Lower lobe of right lung (tissue), 2 donors: Measurements from ENCODE around the gene PLA2G2A. TPM values are rescaled to one million over a fixed set of nuclear protein-coding genes. Genes with fewer than 3 reads are reported as not detected.

ENCODE experiments used
- ATAC-seq, 2 donors: fragments of 200-7000 bp; cut with Tn5 transposase; one replicate each; pipeline ENCODE4 v1.9.1; 2020 to 2022; ENCODE audit warnings: mild to moderate bottlenecking in 2 of 2, moderate library complexity in 2 of 2
- DNase-seq: peaks from one replicate; pipeline ENCODE4 v3.0.0-alpha.2; 2020
- H3K27ac ChIP-seq: fragments of 200-600 bp; one replicate; pipeline ENCODE4 v1.8.0; 2022
- H3K27me3 ChIP-seq: fragments of 200-600 bp; one replicate; pipeline ENCODE4 v1.8.0; 2022; ENCODE audit warnings: low read depth
- H3K36me3 ChIP-seq: fragments of 200-600 bp; one replicate; pipeline ENCODE4 v1.8.0; 2022; ENCODE audit warnings: mild to moderate bottlenecking
- H3K4me1 ChIP-seq: fragments of 200-600 bp; one replicate; pipeline ENCODE4 v1.8.0; 2022
- H3K4me3 ChIP-seq: fragments of 200-600 bp; one replicate; pipeline ENCODE4 v1.8.0; 2022; ENCODE audit warnings: mild to moderate bottlenecking
- H3K9me3 ChIP-seq: fragments of 200-600 bp; one replicate; pipeline ENCODE4 v1.8.0; 2022
- intact Hi-C: fragments of 100-400 bp; cut with DNase I; formaldehyde crosslinking; loops from one replicate; pipeline ENCODE4 v1.11.0; 2022
- total RNA-seq: library from RNA; stranded (reverse); fragmentation: NEBNext Ultra II Directional; extraction: Animal tissue kit (Norgen Biotek cat#: 25700); gene quantifications from one replicate; pipeline ENCODE4 v1.2.1, GENCODE V29; 2021
- TF ChIP-seq, protein P1 (sequence below): fragments of 200-600 bp; IDR thresholded peaks from one replicate; pipeline ENCODE4 v1.8.0; 2022; ENCODE audit warnings: antibody characterized with exemption, mild to moderate bottlenecking
- donor health status: DM: no; HTN: yes; CAD: no; lungs with severe emphysema.

PLA2G2A gene
- total RNA-seq, 1 donor from 2014 or later = 181 TPM

DNA sequence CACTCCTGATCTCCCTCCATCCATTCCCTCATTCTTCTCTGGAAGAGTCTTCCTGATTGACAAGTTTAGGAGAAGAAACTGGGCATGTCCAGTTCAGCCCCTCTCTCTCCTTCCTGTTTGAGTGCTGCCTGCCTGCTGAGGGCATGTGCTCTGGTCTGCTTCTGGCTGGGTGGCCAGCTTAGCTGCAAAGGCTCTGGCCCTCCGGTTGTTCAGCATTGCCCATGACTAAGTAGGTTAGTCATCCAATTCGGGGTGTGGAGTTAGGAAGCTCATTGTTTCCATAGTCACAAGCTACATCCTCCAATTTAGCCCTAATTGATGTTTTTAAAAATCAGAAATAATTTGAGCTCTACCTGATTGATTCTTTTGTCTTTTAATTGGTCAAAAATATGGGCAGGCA is 30.4 kb downstream of the PLA2G2A start:
- ATAC-seq (no peak), DNase-seq (no peak)
- H3K27me3 ChIP-seq = peaks cover 15% of the 10 kb centered on the region
- H3K36me3 ChIP-seq = no peaks in the 10 kb centered on the region
- TF ChIP-seq, protein P1, sequence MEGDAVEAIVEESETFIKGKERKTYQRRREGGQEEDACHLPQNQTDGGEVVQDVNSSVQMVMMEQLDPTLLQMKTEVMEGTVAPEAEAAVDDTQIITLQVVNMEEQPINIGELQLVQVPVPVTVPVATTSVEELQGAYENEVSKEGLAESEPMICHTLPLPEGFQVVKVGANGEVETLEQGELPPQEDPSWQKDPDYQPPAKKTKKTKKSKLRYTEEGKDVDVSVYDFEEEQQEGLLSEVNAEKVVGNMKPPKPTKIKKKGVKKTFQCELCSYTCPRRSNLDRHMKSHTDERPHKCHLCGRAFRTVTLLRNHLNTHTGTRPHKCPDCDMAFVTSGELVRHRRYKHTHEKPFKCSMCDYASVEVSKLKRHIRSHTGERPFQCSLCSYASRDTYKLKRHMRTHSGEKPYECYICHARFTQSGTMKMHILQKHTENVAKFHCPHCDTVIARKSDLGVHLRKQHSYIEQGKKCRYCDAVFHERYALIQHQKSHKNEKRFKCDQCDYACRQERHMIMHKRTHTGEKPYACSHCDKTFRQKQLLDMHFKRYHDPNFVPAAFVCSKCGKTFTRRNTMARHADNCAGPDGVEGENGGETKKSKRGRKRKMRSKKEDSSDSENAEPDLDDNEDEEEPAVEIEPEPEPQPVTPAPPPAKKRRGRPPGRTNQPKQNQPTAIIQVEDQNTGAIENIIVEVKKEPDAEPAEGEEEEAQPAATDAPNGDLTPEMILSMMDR = no peak
- intact Hi-C loops = no loop called here
- no peaks in the 10 kb centered on the region for H3K4me1 ChIP-seq
- no peak overlapping the region for H3K4me3 ChIP-seq
- H3K27ac ChIP-seq = no peak overlapping the region
- no peaks in the 10 kb centered on the region for H3K9me3 ChIP-seq

DNA sequence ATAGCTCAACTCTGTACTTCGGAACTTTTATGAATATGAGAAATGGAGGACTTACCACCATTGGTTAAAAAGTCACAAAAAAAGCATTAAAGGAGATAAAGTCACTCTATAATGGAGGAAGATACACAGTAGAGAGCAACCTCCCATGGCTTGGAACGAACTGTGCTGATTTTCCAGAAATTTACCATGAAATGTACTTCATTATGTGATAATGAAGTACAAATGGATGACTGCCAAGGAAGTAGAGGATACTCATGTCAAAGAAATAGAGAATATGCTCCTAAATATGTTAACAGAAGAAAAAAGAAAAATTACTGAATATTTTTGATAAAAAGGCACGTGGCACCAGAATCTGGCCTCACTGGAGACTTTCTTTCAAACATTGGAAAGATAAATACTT is 32.4 kb downstream of the PLA2G2A start:
- ATAC-seq = no peak
- Histone ChIP-seq H3K9me3 (no peaks in the 10 kb centered on the region), H3K4me1 (no peaks in the 10 kb centered on the region), H3K27me3 (peaks cover 15% of the 10 kb centered on the region), H3K36me3 (no peaks in the 10 kb centered on the region), H3K4me3 (no peak overlapping the region), H3K27ac (no peak overlapping the region)
- intact Hi-C loops = no loop called here
- TF ChIP-seq, protein P1 = no peak
- no peak for DNase-seq

DNA sequence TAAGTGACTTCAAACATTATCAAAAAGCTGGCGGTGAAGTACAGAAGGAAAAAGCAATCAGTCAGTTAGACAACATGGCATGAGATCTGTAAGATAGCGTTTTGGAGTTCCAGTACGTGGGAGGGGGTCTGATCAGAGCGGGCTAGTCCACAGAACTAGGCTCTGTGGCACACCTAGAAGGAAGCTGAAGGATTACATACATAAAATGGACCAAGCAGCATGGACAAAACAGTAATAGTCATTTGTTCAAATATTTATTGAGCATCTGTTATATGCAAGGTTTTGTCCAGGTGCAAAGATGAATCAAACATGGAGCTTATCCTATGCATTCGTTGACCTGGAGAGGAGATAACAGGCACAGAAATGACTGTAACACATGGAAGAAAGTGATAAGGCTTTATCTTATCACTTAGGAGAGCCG is 33.1 kb downstream of the PLA2G2A start:
- TF ChIP-seq, protein P1 = no peak
- Histone ChIP-seq H3K36me3 (no peaks in the 10 kb centered on the region), H3K27ac (no peak overlapping the region), H3K27me3 (peaks cover 13% of the 10 kb centered on the region), H3K4me3 (no peak overlapping the region), H3K9me3 (no peaks in the 10 kb centered on the region), H3K4me1 (no peaks in the 10 kb centered on the region)
- intact Hi-C loops = no loop called here
- DNase-seq = no peak
- no peak for ATAC-seq

DNA sequence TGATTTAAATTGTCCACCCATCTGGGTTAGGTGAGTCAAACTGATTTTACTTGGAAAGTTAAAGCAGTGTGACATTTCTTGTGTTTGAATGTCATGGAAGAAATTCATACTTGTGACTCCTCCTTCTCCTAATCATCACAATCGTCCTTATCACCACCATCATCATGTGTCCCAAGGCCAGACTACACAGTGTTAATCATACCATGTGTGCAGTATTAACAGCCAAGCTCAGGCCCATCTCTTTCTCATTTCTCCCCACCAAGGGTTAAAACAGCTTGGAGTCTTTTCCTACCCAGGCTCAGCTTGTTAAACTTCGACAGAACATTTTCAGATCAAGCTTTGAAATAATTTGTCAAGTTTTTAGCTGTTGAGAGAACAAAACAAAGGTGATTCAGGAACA is 33.5 kb downstream of the PLA2G2A start:
- H3K9me3 ChIP-seq = no peaks in the 10 kb centered on the region
- no peaks in the 10 kb centered on the region for H3K4me1 ChIP-seq
- H3K27ac ChIP-seq = no peak overlapping the region
- H3K4me3 ChIP-seq = no peak overlapping the region
- TF ChIP-seq, protein P1 = no peak
- ATAC-seq (no peak), DNase-seq (no peak)
- intact Hi-C loops = no loop called here
- H3K36me3 ChIP-seq = no peaks in the 10 kb centered on the region
- peaks cover 9% of the 10 kb centered on the region for H3K27me3 ChIP-seq

DNA sequence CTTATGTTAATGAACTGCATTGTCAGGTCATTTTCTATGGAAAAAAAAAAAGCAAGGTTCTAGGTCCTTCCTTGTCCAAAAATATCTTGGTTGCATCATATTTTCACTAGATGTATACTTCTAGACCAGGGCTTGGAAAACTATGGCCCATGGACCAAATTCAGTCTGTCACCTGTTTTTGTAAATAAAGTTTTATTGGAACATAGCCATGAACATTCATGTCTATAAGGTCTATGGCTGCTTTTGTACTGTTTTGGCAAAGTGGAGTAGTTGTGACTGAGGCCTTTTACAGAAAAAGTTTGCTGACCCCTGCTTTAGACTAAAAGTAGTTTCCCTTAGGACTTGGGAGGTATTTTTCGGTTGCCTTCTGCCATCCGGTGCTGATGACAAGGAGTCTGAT is 36.8 kb downstream of the PLA2G2A start:
- no peak for ATAC-seq
- intact Hi-C loops = no loop called here

More for the DNA sequence above, 36.8 kb downstream of the PLA2G2A start:
- Histone ChIP-seq H3K27ac (no peak overlapping the region), H3K9me3 (no peaks in the 10 kb centered on the region), H3K27me3 (peaks cover 5% of the 10 kb centered on the region), H3K4me3 (no peak overlapping the region), H3K4me1 (no peaks in the 10 kb centered on the region), H3K36me3 (no peaks in the 10 kb centered on the region)
- TF ChIP-seq, protein P1 = no peak
- no peak for DNase-seq
